ENCODE data around the gene MPV17L.

- TF ChIP-seq EZH2 (IDR thresholded peaks at IDR 0.05; ENCODE audit: borderline replicate concordance, low read depth, low read length, poor library complexity, severe bottlenecking) (no peak), CTCF (conservative IDR thresholded peaks at IDR 0.05; ENCODE audit: low read depth, low read length) (no peak)
Measured at GRCh38 chr16:15404792-15405191, 9.2 kb downstream of the MPV17L start.

All from A673 (cell line).